ENCODE measurements around the gene TXNDC9.
"Not testable (repeated sequence)": the region's sequence is repeated elsewhere in the genome, so short reads cannot be mapped to it uniquely, and the experiment has no call there.

The TXNDC9 gene

GRCh38 chr2:99335911-99336803 is at the start of gene TXNDC9:
TXNDC9 (minus strand) TSS chr2:99336333; CDS start chr2:99333210, 3,123 bp downstream.
- peak; percentile 99 for DNase-seq

GRCh38 chr2:99382143-99382542 is 46.0 kb upstream of the TXNDC9 start:
- no peak for DNase-seq

GRCh38 chr2:99380376-99381010 is 44.4 kb upstream of the TXNDC9 start:
- DNase-seq = no peak

GRCh38 chr2:99377879-99378278 is 41.7 kb upstream of the TXNDC9 start:
- DNase-seq = no peak

- no peak for DNase-seq
Observed at GRCh38 chr2:99376254-99376864, 40.2 kb upstream of the TXNDC9 start.

- DNase-seq = no peak
Observed at GRCh38 chr2:99374747-99375146, 38.6 kb upstream of the TXNDC9 start.

- DNase-seq = no peak
Observed at GRCh38 chr2:99373144-99373543, 37.0 kb upstream of the TXNDC9 start.

GRCh38 chr2:99368854-99369253 is 32.7 kb upstream of the TXNDC9 start:
- not testable (repeated sequence) for DNase-seq

- no peak for DNase-seq
Observed at GRCh38 chr2:99365661-99366060, 29.5 kb upstream of the TXNDC9 start.

GRCh38 chr2:99356853-99357252 is 20.7 kb upstream of the TXNDC9 start:
- no peak for DNase-seq

- not testable (repeated sequence) for DNase-seq
Observed at GRCh38 chr2:99354825-99355224, 18.7 kb upstream of the TXNDC9 start.

GRCh38 chr2:99354070-99354469 is 17.9 kb upstream of the TXNDC9 start:
- DNase-seq = no peak

GRCh38 chr2:99350194-99350593 is 14.1 kb upstream of the TXNDC9 start:
- DNase-seq = no peak

GRCh38 chr2:99348173-99348572 is 12.0 kb upstream of the TXNDC9 start:
- peak; percentile 1 for DNase-seq

GRCh38 chr2:99346218-99346617 is 10.1 kb upstream of the TXNDC9 start:
- no peak for DNase-seq

GRCh38 chr2:99345446-99345845 is 9.3 kb upstream of the TXNDC9 start:
- DNase-seq = not testable (repeated sequence)

GRCh38 chr2:99342536-99342935 is 6.4 kb upstream of the TXNDC9 start:
- DNase-seq = no peak

- no peak for DNase-seq
Observed at GRCh38 chr2:99340669-99341236, 4.6 kb upstream of the TXNDC9 start.

GRCh38 chr2:99338029-99338585 is 2.0 kb upstream of the TXNDC9 start:
- peak; percentile 23 for DNase-seq

GRCh38 chr2:99337113-99338028 is 1.2 kb upstream of the TXNDC9 start, which contains the start of gene EIF5B:
EIF5B (plus strand) TSS chr2:99337389; CDS start chr2:99337555, 166 bp downstream.
- peak; percentile 95 for DNase-seq

GRCh38 chr2:99336804-99337112 is 625 bp upstream of the TXNDC9 start:
- no peak for DNase-seq

- no peak for DNase-seq
Observed at GRCh38 chr2:99325384-99325783, 10.7 kb downstream of the TXNDC9 start.
